Measurements from ENCODE around the gene NPEPPS. TPM values are rescaled to one million over a fixed set of nuclear protein-coding genes. Genes with fewer than 3 reads are reported as not detected.

The NPEPPS gene
- total RNA-seq, 1 experiment from 2014 or later, result 117 TPM

DNA sequence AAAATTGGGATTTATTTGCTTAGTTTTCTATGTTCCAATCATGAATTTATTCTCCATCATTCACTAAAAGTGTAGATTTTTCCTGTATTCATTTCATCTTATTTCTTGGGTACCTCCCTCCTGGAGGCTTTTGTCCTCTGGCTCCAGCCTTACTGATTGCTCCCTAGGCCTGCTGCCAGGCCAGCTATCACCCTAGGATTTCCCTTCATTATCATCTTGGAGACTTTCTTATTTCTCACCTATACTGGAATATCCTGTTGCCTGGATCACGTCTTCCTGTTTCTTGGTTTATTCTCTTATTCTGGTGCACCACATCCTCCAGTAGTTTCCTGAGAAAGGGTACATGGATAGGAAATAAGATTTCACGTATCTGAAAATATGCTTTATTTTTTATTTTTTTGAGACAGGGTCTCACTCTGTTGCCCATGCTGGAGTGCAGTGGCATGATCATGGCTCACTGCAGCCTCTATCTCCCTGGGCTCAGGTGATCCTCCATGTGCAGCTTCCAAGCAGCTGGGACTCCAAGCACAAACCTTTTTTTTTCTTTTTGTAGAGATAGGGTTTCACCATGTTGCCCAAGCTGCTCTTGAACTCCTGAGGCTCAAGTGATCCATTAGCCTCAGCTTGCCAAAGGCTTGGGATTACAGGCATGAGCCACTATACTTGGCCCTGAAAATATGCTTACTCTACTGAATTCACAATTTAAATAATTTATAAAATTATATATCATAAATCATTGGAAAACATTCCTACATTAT lies 105.5 kb downstream of the NPEPPS start:
- DNase-seq, result no peak
- TF ChIP-seq, protein P1, sequence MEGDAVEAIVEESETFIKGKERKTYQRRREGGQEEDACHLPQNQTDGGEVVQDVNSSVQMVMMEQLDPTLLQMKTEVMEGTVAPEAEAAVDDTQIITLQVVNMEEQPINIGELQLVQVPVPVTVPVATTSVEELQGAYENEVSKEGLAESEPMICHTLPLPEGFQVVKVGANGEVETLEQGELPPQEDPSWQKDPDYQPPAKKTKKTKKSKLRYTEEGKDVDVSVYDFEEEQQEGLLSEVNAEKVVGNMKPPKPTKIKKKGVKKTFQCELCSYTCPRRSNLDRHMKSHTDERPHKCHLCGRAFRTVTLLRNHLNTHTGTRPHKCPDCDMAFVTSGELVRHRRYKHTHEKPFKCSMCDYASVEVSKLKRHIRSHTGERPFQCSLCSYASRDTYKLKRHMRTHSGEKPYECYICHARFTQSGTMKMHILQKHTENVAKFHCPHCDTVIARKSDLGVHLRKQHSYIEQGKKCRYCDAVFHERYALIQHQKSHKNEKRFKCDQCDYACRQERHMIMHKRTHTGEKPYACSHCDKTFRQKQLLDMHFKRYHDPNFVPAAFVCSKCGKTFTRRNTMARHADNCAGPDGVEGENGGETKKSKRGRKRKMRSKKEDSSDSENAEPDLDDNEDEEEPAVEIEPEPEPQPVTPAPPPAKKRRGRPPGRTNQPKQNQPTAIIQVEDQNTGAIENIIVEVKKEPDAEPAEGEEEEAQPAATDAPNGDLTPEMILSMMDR (conservative IDR thresholded peaks at IDR 0.05), result no peak
- H3K56ac ChIP-seq (ENCODE audit: insufficient read length, low read depth, low read length), result no peak overlapping the region
- H2BK5ac ChIP-seq (ENCODE audit: insufficient read length, low read length), result no peak overlapping the region
- H2BK15ac ChIP-seq (ENCODE audit: low read depth, low read length), result no peak overlapping the region
- no peaks in the 10 kb centered on the region for H3K23me2 ChIP-seq (ENCODE audit: insufficient read length, low read depth, low read length, poor library complexity, severe bottlenecking)
- no peak overlapping the region for H3K23ac ChIP-seq (ENCODE audit: insufficient read length, low read depth, low read length)
- no peak overlapping the region for H3K14ac ChIP-seq (ENCODE audit: insufficient read depth, low read length)
- no peak overlapping the region for H4K91ac ChIP-seq (ENCODE audit: insufficient read length, low read depth, low read length)
- H3K9me3 ChIP-seq (ENCODE audit: control insufficient read depth, low read depth, low read length), result no peaks in the 10 kb centered on the region
- H3K27me3 ChIP-seq (ENCODE audit: insufficient read depth, low read length), result no peaks in the 10 kb centered on the region
- no peaks in the 10 kb centered on the region for H3K4me1 Mint-ChIP-seq
- no peak overlapping the region for H2AK5ac ChIP-seq (ENCODE audit: insufficient read length, low read length)
- H4K8ac ChIP-seq (replicated peaks; ENCODE audit: insufficient read length, low read depth, low read length), result no peak overlapping the region
- H2BK12ac ChIP-seq (ENCODE audit: insufficient read length, low read depth, low read length), result no peak overlapping the region
- H3K27ac Mint-ChIP-seq, result no peak overlapping the region
- no peak overlapping the region for H3K18ac ChIP-seq (ENCODE audit: insufficient read length, low read depth, low read length)
- no peaks in the 10 kb centered on the region for H3K9me3 Mint-ChIP-seq
- H2AFZ ChIP-seq (ENCODE audit: low read length), result no peak overlapping the region
- H3K27me3 Mint-ChIP-seq (ENCODE audit: low read depth), result no peaks in the 10 kb centered on the region
- H3K4ac ChIP-seq (ENCODE audit: low read depth, low read length), result no peak overlapping the region
- no CpG with 5 or more reads among the region's 2 CpGs for WGBS (ENCODE audit: extremely low coverage, insufficient read length, low lambda C conversion rate)
- H4K20me1 ChIP-seq (ENCODE audit: control insufficient read depth, insufficient read depth, insufficient read length), result no peaks in the 10 kb centered on the region
- H3K36me3 Mint-ChIP-seq (ENCODE audit: insufficient read depth in 1 of 3, low read depth in 3 of 3), result peaks cover 2 to 19% (median 7%) of the 10 kb centered on the region in 3 experiments; a peak in 4 of 7 replicates
- no peak overlapping the region for H2BK120ac ChIP-seq (ENCODE audit: low read depth, low read length, poor library complexity, severe bottlenecking)
- H3K79me2 ChIP-seq (ENCODE audit: insufficient read depth, low read length), result no peaks in the 10 kb centered on the region
- H2BK20ac ChIP-seq (ENCODE audit: low read depth, low read length, poor library complexity, severe bottlenecking), result no peak overlapping the region
- H3K4me1 ChIP-seq (ENCODE audit: insufficient read depth, low read length), result no peaks in the 10 kb centered on the region
- no peak overlapping the region for H3K9ac ChIP-seq (ENCODE audit: extremely low read depth, insufficient read length, low read length)
- H3K79me1 ChIP-seq (ENCODE audit: insufficient read depth, low read depth, low read length, poor library complexity, severe bottlenecking), result no peaks in the 10 kb centered on the region
- no peak overlapping the region for H3K4me2 ChIP-seq (ENCODE audit: insufficient read depth, insufficient read length, low read length)
- H3K4me3 Mint-ChIP-seq, result no peak overlapping the region
- H3K27ac ChIP-seq (ENCODE audit: insufficient read length, low read depth, low read length), result no peak overlapping the region
- no peak overlapping the region for H3T11ph ChIP-seq (ENCODE audit: low read length)
- H4K5ac ChIP-seq (ENCODE audit: insufficient read length, low read depth, low read length), result no peak overlapping the region
